Anterior cingulate cortex (tissue), 58 donors: ENCODE results near the gene KCNJ15.

Experiments
- DNase-seq, 58 donors: peaks; one replicate each; lab custom pipeline; 2025; lab: John Stamatoyannopoulos, UW

KCNJ15 gene

DNA sequence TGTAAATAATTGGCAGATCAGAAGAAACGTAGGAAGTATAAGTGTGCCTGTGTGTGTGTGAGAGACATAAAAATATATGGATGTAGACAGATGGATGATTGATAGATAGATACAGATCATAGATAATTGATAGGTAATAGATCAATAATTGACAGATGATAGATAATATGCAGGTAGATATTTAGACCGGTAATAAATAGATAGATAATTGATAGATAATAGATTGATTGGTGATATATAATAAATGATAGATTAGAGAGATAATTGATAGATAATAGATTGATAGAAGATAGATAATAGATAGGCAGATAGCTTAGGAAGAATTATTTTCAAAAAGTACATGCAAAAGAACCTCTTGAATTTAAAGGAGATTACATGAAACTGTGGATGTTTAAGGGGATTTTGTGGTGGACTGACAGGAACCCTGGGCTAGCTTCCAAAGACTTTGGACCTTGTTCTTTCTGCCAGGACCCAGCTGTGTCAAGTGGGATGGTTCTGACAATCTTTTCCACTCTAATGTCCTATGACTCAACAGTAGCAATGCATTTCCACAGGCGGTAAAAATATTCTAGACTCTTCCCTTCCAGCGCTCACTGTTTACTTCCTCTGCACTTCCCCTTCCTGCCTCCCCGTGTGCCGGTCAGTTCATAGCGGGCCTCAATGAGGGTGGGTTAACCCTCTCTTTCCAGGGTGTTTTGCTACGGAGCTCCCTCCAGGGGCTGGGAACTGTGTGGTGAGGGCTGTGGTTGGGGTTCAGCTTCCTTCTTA, 39.4 kb downstream of the KCNJ15 start:
- no peak for DNase-seq

DNA sequence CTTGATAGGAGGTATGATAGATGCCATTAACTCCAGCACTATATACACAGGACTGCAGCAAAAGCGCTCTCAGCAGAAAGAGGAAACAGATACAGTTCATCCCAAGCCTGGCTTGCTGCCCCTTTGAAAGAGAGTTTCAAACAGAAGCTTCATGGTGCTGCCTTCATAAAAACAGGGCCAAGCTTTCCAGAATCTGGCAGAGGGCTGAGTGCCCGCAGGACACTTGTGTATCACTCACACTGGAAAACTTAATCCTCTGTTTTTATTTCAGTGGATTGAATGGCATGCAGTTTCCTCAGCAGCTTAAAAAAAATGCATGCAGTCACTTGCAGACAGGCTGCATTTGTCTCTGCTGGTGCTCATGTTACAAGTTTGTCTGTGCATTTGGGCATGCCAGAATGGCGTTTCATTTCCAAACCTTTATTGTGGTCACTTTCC, 40.4 kb downstream of the KCNJ15 start:
- DNase-seq: peak in 4 of 58 donors; percentile 1 to 7 (median 2)

DNA sequence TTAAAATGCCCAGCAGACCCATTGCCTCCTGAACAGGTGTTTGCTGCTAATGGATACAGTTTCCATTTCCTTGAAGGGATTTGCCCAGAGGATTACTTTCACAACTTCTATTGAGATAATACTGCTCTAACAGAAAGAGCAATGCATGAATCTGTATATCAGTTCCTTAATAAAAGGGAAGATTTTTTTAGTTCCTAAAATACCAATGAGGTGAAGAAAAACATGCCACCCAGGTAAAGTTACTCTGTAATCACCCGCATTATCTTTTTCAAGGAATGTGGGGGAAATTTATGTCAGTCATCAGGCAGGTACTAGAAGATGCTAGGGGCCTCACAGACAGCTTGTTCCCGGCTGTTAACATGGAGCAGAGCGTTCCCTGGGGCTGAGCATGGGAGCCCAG, 41.1 kb downstream of the KCNJ15 start:
- no peak for DNase-seq

DNA sequence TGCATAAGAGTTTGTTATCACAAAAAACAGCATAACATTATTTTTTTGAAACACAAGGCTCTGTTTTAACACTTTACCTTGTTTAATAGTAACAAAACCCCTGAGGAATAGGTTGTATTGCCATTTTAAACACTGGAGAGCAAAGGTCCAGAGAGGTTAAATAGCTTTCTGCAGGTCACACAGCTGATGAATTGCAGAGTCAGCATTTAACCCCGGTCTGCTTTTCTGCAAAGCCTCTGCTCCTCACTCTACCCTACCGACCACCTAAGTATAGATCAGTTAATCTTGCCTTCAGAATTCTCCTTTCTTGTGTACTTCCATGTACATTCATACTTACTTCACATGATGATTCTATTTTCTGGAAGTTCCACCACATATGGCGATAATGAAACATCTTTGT, 42.0 kb downstream of the KCNJ15 start:
- DNase-seq: no peak

DNA sequence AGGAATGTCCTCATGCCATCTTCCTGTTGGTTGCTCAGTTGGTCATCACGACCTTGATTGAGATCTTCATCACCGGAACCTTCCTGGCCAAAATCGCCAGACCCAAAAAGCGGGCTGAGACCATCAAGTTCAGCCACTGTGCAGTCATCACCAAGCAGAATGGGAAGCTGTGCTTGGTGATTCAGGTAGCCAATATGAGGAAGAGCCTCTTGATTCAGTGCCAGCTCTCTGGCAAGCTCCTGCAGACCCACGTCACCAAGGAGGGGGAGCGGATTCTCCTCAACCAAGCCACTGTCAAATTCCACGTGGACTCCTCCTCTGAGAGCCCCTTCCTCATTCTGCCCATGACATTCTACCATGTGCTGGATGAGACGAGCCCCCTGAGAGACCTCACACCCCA, 42.9 kb downstream of the KCNJ15 start:
- DNase-seq: no peak

DNA sequence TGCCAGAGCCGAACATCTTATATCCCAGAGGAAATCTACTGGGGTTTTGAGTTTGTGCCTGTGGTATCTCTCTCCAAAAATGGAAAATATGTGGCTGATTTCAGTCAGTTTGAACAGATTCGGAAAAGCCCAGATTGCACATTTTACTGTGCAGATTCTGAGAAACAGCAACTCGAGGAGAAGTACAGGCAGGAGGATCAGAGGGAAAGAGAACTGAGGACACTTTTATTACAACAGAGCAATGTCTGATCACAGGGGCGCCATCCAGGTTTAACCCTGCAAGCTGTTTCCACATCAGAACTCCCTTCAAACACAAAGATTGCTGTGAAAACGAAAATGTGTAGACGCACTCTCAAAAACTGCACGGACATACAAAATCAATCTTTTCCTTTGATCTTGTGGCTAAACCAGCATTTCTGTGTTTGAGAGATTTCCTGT, 43.4 kb downstream of the KCNJ15 start:
- no peak for DNase-seq

DNA sequence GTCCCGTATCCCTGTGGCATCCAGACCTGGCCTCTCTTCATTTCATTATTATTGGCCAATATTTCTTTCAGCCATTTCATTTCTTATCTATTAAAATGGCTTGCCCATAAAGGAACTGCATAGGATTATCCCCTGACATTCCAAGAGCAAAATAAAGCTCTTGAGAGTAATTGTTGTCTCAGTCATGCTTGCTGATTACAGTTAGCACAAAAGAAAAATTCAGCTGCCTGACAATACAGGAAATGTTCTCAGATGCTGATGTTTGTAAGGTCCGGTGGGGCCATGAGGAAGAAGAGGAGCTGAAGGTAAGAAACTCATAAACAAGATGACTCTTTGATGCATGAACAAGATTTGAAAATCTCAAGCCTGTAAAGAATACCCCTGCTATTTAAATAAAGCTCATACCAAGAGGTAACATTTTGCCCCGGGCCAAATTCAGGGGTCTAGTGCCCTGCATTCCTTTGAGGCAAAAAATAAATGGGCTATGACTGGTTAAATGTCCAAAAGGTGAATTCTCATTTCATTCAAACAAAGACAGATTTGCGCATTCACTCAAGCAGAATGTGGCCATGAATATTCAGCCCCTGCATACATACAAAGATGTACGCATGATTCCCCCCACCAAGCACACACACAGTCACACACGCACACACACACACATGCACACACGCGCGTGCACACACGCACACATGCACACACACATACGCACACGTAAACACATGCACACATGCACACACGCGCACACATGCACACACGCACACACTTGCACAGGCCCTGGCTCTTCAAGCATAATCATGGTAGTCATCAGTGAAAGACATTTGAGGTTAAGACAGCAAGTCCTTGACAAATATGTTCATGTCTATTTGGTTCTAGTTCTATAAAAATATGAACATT, 44.8 kb downstream of the KCNJ15 start:
- DNase-seq: no peak

DNA sequence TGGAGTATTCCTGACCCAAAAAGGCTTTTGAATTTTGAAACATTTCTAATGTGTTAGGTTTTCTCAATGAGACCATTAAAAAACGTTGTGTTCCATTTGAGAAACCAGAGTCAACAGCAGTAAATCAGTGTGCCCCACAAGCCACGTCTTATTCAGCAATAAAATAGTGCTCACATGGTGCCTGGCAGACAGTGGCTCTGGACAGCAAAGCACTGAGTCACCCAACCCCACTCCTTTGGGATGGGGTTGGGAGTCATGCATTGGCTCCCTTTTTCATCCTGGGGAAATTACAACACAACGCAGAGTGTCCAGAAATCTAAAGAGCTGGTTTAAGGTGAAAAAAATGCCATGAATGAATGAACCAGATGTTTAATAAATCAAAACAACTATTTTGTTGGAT, 46.5 kb downstream of the KCNJ15 start:
- no peak for DNase-seq

DNA sequence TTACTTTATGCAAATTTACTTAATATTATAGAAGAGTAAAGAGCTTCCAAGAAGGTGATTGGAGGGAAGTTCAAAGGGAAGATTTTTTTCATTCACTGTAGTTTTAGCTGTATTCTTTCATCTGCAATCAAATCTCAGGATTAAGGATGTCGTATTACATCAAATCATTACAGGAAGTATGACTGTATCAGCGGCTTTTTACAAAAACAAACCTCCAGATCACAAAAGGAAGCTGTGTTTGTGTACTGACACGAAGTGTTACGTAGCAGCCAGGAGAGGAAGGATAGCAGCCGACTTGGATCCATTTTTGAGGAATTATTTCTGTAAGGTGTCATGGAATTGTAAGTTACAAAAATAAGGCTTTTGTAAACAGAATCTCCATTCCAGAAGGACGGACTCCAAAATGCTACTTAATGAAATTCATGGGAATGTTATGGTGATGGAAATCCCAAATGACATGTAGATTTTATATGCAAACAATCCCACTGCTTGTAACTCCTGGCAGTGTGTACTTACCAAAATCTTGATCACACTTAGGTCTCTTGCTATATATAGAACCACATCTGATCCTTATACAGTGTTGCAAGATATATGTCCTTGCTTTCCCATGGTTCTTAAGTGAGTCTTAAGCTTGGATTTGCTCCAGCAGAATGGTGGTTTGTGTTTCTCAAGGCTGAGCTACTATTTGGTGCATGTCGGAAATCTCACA, 49.8 kb downstream of the KCNJ15 start:
- DNase-seq: no peak

DNA sequence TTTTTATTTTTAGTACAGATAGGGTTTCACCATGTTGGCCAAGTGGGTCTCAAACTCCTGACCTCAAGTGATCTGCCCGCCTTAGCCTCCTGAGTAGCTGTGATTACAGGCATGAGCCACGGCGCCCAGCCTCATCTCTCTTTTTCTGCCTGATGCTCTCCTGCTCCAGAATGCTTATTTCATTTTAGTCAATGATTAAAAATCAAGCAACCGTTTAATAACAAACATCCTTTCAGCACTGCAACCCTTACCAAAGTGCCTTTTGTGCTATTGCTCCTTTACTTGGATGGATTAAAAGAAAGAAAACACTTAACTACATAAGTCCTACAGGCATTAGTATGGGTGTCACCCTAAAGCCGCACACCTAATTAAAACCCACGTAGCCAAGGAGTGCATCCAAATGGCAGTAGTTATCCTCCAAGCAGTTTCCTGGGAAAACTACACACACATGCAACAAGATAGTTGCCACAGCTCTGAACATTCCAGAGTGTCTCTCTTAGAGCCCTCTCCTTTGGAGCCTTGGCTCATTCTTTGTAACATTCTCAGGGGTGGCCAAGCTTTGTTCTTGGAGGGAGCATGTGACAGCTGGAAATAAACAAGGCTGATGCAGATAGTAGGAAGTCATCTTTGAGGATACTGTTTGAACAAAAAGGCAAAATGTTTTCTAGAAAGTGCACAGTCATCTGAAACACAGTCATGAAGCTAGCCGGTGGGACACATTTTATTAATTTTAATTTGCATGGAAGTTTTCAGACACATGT, 51.2 kb downstream of the KCNJ15 start:
- DNase-seq: no peak

DNA sequence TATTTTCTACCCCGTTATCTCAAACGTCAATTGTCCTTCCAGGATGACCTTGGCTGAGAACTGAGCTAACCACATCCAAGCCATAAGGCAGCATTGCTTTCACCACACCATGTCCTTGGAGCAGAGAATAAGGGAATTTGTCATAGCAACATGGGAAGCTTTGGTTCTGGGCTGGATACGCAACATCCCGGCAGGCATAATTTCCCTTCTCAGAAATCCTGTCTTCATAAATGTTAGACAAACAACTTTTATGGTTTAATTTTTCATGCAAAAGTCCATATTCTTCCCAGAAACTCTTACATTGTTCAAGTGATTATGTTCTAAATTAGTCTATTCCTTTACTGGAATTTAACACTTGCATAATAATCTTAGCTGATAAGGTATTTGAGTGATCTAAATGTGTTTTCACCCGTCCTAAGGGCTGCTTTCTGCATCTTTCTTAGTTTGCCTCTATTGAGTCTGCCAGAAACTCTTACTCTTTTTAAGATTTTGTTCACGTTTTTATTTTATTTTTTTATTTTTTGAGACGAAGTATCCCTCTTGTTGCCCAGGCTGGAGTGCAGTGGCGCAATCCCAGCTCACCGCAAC, 51.8 kb downstream of the KCNJ15 start:
- DNase-seq: no peak

DNA sequence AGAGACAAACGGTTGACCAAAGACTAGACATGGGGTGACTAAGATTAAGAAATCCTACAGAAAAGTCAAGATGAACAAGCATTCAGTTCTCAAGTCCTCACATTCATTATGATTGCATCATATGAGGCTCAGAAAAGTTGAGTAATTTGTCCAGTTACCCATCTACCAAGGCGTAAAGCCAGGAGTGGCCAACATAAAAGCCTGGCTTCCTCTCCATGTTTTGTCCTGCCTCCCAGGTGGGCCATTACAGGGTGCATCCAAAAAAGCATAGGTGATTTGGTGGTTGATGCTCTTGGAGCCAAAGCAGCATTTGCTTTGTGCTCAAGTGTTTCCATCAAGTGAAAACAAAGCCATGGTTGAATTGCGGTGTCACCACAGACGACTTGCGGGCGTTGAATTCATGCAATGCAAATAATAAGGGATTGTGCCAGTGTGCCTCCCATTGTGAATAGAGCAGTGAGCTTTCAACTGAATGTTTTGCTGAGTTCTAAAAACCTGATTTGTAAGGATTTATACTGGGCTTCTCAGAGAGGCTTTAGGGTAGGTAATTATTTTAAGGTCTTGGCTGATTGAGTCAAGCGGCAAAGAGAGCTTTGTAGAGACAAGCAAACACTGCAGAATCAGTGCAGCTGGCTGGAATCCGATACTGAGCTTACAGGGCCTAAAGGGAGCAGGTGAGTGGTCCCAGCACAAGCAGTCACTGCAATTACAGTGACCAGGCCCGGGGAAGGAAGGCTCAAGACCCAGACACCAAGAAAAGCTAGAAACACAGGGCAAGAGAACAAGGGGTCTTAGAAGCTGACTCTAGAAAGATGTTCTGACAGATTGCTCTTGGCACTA, 54.1 kb downstream of the KCNJ15 start:
- DNase-seq: no peak

DNA sequence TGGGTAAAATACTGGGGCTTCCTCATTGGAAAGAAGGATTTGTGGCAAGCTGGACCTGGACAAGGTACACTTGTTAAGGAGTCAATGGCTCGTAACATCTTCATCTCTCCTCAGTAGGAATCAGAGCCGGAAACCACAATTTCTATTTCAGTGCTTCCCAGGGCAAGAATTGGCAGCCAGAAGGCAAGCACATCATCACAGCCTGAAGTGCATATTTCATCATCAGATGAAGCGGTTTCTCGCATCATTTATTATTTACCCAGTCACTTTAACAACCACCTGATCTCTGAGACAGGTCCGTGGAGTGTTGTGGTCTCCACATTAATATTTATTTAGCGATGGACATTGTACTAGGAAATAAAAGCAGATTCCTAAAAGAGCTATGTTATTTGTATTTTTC, 55.0 kb downstream of the KCNJ15 start:
- DNase-seq: no peak

DNA sequence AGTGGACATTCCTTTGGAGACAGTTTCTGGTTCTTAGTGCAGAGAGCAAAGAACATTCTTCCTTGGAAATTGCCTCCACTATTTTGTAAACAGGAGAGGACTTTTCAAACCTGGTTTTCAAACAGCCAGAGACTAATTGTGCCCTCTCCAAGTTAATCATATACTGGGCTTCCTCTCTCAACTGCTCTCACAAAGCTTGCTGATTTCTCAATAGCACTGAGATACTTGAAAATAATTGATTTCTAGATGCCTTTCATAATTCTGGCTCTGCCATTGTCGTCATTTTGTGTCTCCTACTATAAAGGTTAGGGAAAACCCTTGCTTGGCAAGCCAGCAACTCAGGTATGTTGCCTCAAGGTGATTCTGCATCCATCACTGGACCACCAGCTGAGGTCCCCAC, 56.0 kb downstream of the KCNJ15 start:
- DNase-seq: no peak

DNA sequence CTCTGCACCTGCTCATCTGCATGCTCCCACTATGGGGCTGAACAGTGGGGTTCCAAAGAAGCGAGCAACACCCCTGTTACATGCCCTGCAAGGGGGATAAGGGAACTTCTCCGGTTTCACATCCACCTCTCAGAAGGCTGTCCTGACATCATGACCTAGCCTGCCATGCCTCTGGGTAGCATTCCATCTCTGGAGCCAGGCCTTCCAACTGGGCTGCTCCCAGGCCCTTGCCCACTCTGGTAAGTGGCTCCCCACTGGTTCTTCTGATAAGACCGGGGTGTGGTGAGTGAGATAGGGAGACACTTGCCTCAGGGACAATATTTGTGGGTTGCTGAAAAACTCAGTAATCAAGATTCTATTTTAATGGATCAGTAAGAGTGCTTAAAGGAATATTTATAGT, 57.8 kb downstream of the KCNJ15 start:
- DNase-seq: no peak

DNA sequence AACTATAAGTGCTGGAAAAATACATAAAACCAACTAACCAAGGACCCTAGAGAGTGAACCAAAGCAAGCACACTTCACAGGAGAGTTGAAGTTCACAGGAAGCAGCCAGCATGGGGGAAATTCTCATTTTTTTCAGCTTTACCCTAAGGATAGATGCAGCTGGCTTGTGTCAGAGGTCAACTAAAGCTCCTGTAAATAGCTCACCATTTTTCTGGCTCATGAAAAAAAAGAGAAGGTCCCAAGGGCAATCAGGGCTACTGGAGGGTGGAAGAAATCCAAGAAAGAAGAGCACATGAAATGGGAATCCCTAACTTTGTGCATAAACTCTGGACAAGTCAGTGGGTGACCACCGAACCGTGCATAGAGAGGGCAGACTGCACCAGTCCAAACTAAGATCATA, 58.3 kb downstream of the KCNJ15 start:
- DNase-seq: no peak

DNA sequence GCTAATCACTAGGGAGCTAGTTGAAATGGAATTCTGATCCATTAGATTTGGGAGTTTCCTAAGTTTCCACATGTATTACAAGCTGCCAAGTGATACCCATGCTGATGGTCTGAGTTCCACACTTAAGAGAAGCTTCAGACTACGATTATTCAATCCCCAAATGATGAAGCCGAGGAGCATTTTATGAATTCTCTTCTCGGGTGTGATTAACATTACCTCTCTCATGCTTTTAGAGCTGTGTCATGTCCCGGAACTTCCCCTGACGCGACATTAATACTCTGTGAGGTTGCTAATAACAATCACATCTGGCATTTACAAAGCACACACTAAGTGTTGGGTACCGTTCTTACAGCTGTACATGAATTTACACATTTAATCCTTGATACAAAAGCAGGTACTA, 63.0 kb downstream of the KCNJ15 start:
- no peak for DNase-seq

DNA sequence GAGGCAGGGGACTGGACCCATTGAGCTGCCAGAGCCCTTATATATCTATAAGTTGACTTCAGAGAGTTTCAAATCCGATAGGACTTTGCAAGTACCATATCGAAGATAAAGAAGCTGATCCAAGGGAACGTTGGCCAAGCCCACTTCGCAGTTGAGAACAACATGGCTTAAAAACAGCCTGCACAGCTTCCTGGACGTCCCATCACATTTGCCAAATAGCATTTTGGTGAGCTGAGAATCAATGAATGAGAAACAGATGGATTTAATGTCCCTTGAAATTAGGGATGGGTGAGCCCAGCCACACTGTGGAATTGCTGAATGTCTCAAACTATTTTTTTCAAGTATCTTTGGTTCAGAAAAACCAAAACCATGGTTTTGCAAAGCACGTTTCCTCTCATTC, 64.8 kb downstream of the KCNJ15 start:
- DNase-seq: no peak

DNA sequence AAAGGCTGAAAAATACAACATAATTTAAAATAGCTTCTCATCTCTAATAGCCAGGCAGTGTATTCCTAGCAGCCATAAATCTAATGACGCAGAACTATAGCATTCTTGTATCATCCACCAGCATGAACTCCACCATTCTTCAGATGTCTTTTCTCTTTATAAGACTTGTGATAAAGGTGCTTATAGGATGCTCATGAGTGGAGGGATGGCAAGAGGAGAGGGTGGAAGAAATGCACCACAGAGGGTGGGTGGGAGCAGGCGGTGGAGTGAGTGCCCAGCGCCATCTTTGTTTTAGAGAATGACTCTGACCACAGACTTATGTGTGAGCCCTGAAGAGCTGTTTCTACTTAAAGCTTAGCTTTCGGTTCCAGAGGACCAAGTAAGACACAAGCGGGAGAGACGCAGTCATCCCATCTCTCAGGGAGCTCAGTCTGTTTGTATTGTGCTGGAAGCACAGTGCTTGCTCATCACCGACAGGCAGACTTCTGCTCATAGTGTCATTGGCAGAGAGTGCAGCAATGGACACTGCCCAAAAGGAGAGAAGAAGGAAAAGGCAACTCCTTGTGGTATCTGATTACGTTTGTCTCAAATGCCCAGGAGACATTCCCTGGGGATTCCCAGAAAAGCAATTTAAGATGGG, 65.6 kb downstream of the KCNJ15 start:
- no peak for DNase-seq
